ENCODE measurements around the gene ANKMY1.

ANKMY1 gene

GRCh38 chr2:240435948-240436682 is 121.7 kb downstream of the ANKMY1 start:
- peak; percentile 29 for DNase-seq (ENCODE audit: low read depth)
- TF ChIP-seq CTCF (conservative IDR thresholded peaks at IDR 0.05; ENCODE audit: low read length), result no peak
- peak overlapping the region; percentile 62 for H3K4me3 ChIP-seq (ENCODE audit: low read length)

- TF ChIP-seq CTCF (conservative IDR thresholded peaks at IDR 0.05; ENCODE audit: low read length), result no peak
- DNase-seq (ENCODE audit: low read depth), result peak; percentile 79
- peak within 1 kb of the TSS; percentile 65 for H3K4me3 ChIP-seq (ENCODE audit: low read length)
Observed at GRCh38 chr2:240435457-240435947, 122.3 kb downstream of the ANKMY1 start, which contains the start of gene GPC1. Gene GPC1, plus strand, starts transcription at chr2:240435663. Its CDS starts 256 bp downstream, at chr2:240435919.

- peak overlapping the region; percentile 65 for H3K4me3 ChIP-seq (ENCODE audit: low read length)
- no peak for TF ChIP-seq CTCF (conservative IDR thresholded peaks at IDR 0.05; ENCODE audit: low read length)
- DNase-seq (ENCODE audit: low read depth), result peak; percentile 92
Observed at GRCh38 chr2:240434728-240435456, 122.9 kb downstream of the ANKMY1 start.

- no peak for TF ChIP-seq CTCF (conservative IDR thresholded peaks at IDR 0.05; ENCODE audit: low read length)
- peak; percentile 94 for DNase-seq (ENCODE audit: low read depth)
- peak overlapping the region; percentile 65 for H3K4me3 ChIP-seq (ENCODE audit: low read length)
Observed at GRCh38 chr2:240433973-240434727, 123.6 kb downstream of the ANKMY1 start.

- no peak for TF ChIP-seq CTCF (conservative IDR thresholded peaks at IDR 0.05; ENCODE audit: low read length)
- H3K4me3 ChIP-seq (ENCODE audit: low read length), result no peak overlapping the region; the same call in 1 of the 2 replicates
- no peak for DNase-seq (ENCODE audit: low read depth)
Observed at GRCh38 chr2:240432820-240433801, 124.7 kb downstream of the ANKMY1 start.

- no peak overlapping the region for H3K4me3 ChIP-seq (ENCODE audit: low read length)
- TF ChIP-seq CTCF (conservative IDR thresholded peaks at IDR 0.05; ENCODE audit: low read length), result no peak
- no peak for DNase-seq (ENCODE audit: low read depth)
Observed at GRCh38 chr2:240432430-240432819, 125.4 kb downstream of the ANKMY1 start.
